HG03432 (cell line): Measurements from ENCODE around the gene KCNH4.
"Not testable (repeated sequence)": the region's sequence is repeated elsewhere in the genome, so short reads cannot be mapped to it uniquely, and the experiment has no call there.

Experiments used
- ATAC-seq: cut with Tn5 transposase; IDR thresholded peaks from one replicate; pipeline ENCODE4 v1.9.1; 2021; ENCODE audit warnings: mild to moderate bottlenecking, moderate library complexity; ENCODE audit not compliant: unreplicated experiment

KCNH4 gene

DNA sequence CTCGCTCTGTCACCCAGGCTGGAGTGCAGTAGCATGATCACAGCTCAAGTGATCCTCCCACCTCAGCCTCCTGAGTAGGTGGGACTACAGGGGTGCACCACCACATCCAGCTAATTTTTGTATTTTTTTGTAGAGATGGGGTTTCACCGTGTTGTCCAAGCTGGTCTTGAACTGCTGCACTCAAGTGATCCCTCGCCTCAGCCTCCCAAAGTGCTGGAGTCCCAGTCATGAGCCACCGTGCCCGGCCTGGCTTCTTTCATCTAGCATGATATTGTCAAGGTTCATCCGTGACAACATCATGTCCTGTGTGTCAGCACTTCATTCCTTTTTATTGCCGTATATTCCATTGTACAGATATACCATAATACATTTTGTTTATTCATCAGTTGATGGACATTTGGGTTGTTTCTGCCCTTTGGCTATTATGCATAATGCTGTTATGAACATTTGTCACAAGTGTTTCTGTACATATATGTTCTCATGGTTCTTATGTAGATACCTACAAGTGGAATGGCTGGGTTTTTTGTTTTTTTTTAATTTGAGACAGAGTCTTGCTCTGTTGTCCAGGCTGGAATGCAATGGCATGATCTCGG is 16.7 kb upstream of the KCNH4 start:
- no peak for ATAC-seq

DNA sequence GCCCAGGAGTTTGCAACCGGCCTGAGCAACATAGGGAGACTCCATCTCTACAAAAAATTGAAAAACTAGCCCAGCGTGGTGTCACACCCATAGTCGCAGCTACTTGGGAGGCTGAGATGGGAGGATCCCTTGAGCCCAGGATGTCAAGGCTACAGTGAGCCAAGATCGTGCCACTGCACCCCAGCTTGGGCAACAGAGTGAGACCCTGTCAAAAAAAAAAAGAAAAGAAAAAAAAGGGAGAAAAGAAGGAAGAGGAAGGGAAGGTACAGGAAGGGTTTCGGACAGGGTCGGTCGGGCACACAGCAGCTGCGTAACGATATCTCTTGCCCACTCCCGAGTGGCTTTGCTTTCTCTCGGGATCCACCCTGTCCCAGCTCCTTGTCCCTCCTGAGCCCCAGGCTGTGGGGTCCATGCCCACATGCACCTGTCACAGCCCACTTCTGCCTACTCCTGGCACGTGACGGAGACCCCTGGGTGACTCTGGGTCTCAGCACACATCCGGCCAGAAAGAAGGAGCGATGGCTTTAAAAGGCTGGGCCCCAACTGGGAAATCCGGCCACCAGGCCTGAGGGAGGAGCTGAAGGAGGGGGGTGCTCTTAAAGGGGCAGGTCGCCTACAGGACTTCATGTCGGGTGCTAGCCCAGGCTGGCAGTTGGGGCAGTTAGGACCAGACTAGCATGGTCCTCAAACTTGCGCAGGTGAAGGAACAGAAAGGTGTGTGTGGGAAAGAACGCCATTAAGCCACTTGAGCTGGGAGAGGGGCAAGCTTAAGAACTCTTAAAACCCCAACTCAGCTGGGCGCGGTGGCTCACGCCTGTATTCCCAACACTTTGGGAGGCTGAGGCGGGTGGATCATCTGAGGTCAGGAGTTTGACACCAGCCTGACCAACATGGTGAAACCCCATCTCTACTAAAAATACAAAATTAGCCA is 13.3 kb upstream of the KCNH4 start, which contains the start of gene GHDC:
GHDC (minus strand) TSS at position 526 of the 931 bp plus-strand sequence. CDS start 913 bp downstream, outside the sequence.
- peak; percentile 81 for ATAC-seq

DNA sequence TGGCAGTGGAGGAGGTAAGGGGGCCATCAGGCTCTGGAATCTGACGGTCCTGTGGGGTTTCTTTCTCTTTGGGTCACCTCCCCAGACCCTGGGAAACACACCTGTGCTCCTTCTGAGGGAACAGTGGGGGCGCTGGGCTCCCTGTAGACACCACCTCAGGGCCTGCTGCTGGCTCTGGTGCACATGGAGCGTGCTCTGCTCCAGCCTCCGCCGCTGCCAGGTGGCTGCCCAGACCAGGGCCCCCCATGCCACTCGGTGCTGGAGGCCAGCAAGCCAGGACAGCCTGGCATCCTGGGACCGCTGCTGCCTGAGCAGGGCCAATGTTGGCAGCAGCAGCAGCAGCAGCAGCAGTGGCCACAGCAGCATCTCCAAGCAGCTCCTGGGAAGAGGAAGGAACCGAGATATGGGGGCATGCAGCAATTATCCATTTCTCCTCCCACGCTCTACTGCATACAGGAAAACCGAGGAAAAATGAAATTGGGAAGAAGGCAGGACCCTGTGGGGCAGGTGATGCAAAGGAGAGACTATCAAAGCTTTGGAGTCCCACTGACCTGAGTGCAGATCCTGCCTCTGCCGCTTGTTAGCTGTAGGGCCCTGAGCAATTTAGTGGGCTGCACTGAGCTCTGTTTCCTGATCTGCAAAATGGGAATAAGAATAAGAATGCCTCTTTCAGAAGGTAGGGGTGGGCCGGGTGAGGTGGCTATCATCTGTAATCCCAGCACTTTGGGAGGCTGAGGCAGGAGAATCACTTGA is 12.4 kb upstream of the KCNH4 start:
- no peak for ATAC-seq

DNA sequence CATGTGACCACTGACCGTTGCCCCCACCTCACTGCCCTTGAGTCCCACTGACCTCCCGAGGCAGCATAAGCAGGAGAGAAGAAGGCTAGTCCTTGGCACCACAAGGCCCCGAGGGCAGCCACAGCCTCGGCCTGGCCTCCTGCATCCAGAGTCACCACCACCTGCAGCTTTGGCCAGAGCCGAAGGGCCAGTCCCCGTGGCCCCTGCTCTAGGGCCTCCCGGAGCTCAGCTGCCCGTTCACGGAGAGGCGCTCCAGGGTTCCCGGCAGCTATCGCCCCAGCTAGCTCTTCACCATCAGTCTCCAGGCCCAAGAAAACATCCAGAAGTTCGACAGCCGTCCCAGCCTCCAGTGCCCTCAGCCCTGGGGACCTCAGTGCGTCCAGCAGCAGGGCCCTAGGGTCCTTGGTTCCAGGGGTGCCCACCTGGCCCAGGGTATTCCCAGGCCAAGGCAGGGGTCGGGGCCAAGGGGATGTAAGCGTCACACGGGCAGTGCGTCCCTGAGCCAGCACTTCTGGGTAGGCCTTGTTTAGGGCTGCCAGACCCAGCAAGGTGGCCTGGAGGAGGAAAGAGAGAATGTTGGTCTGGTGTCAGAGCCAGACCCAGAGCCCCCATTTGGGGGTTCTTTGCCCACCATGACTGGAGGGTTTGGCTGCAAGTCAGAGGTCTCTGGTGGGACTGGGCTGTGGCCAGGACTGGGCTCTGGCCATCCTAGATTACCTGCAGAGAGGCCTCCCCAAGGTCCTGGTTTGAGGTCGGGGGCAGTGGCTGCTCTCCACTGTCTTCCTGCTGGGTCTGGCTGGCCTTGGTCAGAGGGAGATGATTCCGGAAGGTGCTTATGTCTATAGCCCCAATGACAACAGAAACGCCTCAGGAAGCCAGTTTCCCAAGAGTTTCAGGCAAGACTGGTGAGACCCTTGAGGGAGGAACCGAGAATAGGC is 11.5 kb upstream of the KCNH4 start:
- ATAC-seq = no peak

DNA sequence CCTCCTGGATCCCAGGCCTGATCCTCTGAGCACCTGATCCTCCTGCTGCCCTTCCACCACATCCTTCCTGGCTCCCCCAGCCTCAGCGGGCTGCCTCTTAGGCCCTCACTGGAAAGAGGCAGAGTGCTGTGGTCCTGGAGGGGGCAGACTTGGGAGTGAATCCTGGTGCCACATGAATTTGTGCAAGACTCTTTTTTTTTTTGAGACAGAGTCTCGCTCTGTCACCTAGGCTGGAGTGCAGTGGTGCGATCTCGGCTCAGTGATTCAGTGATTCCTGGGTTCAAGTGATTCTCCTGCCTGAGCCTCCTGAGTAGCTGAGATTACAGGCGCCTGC is 10.3 kb upstream of the KCNH4 start:
- ATAC-seq = no peak

DNA sequence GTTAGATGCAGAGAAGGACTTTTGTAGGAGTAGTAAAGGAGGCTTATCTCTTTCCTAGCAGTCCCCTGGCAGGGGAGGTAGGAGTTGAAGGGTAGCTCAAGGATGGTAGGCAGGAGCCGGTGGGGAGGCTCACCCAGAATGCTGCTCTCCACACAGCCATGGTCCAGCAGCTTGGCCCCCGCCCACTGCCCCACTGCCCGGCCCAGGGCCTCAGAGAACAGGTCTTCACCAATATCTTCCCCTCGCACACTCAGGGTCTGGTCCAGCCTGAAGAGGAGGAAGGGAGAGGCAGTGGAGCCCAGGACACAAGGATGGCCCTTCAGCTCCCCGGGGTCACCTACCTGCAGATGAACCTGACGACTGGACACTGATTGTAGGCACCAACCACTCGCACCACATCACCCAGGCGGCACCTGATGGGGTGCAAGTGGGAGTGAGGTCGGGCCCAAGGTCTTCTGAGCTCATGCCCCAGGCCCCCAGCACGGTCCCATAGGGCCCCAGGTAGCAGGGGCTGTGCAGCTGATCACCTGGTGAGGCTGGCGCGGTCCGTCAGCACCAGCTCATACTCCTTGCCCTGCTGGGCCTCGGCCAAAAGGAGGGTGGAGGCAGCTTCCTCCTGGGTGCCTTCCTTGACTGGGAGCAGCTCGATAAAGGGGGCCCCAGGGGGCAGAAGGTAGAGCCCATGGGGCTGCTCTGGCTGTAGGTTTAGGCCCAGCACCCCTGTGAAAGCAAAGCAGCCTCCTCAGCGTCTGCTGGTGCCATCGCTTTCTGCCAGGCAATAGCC is 9.7 kb upstream of the KCNH4 start:
- ATAC-seq = no peak

DNA sequence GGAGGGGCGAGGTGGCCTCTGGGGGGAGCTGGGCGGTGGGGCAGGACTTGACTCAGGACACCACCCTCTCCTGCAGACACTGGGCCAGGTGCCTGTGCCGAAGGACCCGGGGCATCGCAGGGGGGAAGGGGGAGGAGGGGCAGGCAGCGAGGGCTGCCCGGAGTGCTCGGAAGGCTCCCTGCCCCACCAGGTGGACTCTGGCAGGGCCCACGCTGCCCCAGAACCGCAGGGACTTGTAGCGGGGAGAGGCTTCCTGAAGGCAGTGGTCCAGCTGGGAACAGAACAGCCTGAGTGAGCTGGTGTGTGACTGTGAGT is 8.7 kb upstream of the KCNH4 start:
- no peak for ATAC-seq

DNA sequence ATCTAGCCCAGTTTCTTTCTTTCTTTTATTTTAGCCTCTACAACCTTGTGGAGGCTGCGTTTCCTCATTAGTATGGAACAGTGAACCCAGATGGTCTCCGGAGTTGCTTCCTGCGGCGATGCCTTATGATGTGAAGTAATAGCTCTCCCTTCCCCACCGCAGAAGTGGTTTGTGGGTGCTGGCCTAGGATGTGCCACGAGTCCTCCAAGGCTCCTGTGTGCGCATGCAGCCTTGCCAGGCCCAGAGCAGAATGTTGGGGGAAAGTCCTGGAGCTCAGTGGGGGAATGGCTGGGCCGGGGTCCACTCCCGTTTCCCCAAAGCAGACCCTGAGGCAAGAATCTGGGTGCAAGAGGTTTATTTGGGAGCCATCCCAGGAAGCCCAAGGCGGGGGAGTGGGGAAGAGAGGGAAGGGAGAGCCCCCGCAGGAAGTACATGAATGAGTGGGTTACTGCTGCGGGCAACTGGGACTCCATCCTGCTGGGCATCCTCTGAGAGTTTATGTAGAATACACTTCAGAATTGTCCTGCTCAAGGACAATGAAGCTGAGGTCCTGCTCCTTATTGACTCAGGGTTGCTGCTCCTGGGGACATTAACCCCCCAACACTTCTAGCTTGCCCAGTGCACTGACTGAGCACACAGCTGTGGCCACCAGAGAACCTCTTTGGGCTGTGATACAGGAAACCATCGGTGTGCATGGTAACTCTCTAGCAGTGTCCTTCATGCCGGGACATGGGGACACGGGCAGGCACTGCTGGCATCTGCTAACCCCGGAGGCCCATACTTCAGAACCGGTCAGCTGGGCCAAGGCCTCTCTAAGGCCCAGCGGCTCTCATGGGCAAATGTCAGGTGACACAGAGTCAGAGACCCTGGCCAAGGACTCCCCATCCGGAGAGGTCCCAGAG is 8.1 kb upstream of the KCNH4 start:
- no peak for ATAC-seq

DNA sequence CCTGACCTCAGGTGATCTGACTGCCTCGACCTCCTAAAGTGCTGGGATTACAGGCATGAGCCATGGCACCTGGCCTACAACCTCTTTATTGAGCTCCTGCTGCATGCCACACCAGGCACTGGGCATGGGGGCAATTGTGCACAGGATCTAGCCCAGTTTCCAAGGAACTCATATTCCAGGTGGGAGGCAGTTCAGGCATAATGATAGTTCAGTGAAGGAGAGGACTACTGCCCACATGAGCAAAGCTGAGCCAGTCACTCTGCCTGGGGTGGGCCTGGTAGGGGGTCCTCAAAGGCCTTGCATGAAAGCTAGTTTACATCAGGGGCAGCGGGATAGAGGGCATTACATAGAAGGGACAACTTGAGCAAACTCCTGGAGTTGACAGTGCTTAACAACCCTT is 6.9 kb upstream of the KCNH4 start:
- ATAC-seq = no peak

DNA sequence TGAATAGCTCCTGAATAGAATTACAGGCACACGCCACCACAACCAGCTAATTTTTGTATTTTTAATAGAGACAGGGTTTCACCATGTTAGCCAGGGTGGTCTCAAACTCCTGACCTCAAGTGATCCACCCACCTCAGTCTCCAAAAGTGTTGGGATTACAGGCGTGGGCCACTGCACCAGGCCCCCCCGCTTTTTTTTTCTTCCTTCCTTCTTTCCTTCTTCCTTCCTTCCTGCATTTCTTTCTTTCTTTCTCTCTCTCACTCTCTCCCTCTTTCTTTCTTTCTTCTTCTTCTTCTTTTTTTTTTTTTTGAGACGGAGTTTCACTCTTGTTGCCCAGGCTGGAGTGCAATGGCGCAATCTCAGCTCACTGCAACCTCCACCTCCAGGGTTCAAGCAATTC is 5.2 kb upstream of the KCNH4 start:
- ATAC-seq = not testable (repeated sequence)

DNA sequence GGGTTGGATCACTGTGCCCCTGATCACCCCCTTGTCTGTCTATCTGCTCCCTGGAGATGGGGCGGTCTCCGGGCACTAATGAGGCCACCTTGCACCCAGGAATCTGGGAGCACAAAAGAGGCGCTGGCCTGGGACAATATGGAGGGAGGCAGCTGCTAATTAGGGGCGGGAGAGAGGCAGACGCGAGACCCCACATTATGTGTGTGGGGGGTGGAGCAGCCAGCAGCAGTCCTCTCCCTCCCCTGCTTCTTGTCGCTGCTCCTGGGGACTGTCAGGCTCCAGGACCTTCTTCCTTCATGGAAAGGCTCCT is 4.6 kb upstream of the KCNH4 start:
- ATAC-seq = no peak

DNA sequence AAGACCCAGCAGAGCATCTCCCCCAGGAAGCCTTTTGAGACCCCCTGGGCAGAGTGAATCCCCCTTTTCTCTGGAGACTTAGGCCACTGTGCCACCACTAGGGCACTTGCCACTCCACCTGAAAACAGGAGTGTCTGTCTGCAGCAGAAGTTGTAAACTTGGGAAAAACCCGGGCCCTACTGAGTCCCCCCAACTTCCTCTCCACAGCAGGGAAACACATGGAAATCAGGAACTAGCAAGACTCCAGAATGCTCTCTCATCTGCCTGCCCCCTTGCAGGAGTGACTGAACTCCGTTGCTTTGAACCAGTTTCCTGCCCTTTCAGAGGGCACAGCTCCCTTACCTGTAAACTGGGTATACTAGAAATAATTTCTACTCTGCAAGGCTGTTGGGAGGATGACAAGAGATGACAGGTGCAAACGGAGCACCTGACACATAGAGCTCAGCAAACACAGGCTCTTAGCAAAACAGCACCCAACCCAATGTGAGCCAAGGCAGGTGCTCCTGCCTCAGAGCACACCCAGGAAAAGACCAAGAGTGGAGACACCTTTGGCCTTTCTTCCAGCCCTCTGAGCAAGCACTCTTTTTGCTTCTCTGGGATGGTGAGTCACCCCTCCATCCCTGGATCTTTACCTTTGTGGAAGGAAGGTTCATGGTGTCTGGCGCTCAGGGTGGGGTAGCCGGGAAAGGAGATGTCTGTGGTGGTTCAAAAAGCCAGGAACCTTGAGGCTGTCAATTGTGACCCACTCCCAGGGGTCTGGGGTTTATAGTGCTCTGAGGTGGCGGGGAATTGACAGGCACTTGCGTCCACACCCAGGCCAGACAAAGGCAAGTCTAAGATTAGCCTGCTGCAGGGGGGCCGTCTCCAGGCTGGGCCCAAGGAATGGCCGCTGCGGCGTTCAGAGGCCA is 4.0 kb upstream of the KCNH4 start, which contains the start of gene HCRT:
HCRT (minus strand) TSS at position 740 of the 908 bp plus-strand sequence; CDS start at position 653, 87 bp downstream.
- no peak for ATAC-seq

DNA sequence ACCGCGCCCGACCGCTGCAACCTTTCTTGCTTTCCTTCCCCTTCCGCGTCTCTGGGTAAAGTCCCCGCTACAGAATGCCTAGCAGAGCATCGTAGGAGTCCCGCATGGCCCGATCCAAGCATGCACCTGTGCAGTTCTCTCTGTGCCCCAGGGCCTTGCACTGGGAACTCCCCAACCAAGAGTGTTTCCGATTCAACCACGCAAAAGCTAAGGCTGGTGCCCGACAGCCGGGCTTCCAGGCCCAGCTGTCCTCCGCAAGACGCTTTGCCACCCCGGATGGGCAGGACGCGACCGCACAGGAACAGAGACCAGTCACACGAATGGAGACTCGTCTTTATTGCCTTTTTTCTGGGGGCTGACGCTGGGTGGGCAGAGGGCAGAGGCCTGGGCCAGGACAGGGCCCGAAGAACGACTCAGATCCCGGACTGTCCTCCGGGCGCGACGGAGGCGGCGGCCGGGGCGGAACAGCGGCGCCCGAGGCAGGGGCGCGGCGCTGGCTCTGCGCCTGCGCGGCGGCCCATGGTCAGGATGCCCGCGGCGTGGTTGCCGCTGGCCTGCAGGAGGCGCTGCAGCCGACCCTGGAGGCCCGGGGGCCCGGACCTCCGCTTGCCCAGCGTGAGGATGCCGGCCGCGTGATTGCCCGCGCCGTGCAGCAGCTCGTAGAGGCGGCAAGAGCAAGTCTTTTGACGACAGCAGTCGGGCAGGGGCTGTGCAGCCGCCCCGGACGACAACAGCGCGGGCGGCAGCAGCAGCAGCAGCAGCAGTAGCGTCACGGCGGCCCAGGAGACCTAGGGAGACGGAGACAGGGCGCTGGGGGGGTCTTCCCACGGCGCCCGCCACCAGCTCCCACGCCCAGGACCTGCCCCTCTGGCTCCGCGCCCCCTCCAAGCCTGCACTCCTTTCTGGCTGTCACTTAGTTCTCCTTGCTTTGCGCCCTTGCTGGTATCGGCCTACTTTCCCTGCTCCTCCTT is 3.1 kb upstream of the KCNH4 start:
- ATAC-seq = peak; percentile 67

DNA sequence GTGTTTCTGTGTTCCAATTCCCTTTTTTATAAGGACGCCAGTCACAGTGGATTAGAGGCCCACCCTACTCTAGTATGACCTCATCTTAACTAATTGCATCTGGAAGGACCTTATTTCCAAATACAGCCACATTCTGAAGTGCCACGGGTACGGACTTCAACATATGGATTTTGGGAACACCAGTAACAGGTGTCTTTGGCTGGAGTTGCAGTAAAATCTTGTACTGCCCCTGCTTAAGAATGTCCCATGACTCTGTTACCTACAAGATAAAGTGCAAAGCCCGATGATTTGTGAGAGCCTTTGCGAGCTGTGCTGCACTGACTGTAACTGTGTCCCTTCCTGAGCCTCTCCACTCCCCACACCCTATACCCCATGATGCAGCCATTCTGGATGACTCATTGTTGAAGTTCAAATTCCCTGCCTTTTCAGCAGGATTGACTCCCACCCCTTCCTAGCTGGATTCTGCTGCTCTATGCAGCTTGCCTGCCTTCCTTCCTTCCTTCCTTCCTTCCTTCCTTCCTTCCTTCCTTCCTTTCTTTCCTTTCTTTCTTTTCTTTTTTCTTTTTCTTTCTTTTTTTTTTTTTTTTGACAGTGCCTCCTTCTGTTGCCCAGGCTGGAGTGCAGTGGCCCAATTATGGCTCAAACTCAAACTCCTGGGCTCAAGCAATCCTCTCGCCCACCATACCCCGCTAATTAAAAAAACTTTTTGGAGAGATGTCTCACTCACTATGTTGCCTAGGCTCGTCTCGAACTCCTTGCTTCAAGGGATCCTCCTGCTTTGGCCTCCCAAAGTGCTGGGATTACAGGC is 2.2 kb upstream of the KCNH4 start:
- no peak for ATAC-seq

DNA sequence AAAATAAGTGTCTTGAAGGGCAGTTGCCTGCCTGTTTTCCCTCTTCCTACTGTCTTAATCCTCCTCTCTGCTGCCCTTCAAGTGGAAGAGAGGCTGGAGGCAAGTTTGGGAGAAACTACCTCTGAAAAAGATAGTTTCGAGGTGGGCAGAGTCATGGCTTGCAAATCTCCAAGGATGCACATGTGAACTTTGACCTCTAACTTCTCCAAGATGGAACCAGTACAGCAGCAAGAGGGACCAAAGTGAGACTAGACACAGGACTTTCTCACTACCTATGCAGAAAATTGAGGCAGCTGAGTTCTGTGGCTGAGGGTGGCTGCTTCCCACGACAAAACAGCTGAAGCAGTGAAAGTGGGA is 887 bp upstream of the KCNH4 start:
- ATAC-seq = no peak

DNA sequence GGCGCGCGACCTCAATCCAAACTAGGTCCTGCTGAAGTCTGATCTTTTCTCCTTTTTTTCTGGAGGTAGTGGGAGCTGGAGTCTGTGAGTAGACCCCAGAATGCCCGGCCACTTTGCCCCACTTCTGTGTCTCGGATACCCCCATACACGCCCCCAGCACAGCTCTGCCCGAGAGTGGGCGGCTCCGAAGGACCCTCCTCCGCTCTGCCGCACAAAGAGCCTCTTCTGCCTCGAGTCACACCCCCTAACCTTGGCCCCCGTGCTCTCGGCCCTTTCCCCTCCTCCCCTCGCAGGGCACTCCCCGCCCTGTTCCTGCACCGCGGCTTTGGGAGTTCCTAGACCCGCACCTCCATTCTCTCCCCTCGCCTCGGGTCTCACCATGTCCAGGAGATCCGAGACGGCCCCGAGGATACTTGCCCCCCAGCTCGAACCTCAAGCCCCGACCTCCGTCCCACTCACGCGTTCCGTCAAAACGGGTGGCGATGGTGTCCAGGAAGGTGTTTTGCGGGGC is 476 bp downstream of the KCNH4 start:
- no peak for ATAC-seq
